IMR-90 (cell line): ENCODE results near the gene PCP2. TPM values are rescaled to one million over a fixed set of nuclear protein-coding genes. Genes with fewer than 3 reads are reported as not detected.

Experiments
- ATAC-seq: fragments of 200-7000 bp; cut with Tn5 transposase; 2 replicates; pipeline ENCODE4 v1.9.1; 2020; ENCODE audit warnings: low read depth, mild to moderate bottlenecking, moderate library complexity
- BruUV-seq: library from RNA; stranded (reverse); fragments of 400-500 nt; replicated peaks from 2 replicates; lab custom pipeline; 2021; lab: Mats Ljungman, UMichigan
- CTCF ChIA-PET: fragments of 300-600 bp; formaldehyde crosslinking; extraction: SDS; loops from one replicate; lab custom pipeline; 2021; ENCODE audit warnings: antibody characterized with exemption; lab: Yijun Ruan, JAX
- POLR2A ChIA-PET: fragments of 300-600 bp; sonication (Branson Sonifier 250); formaldehyde crosslinking; loops from one replicate; lab custom pipeline; 2022; ENCODE audit warnings: antibody characterized with exemption; ENCODE audit not compliant: unreplicated experiment; lab: Charles Lee
- DNase-seq: peaks from one replicate; pipeline ENCODE4 v3.0.0; 2013
- H2AFZ ChIP-seq: replicated peaks from 2 replicates; pipeline ENCODE3; 2013; ENCODE audit warnings: low read length, mild to moderate bottlenecking; ENCODE audit not compliant: poor library complexity
- H2AK5ac ChIP-seq: 2 replicates; pipeline ENCODE4 v1.6.1; 2013; ENCODE audit warnings: low read depth, low read length, inconsistent platforms
- H2AK9ac ChIP-seq: replicated peaks from 2 replicates; pipeline ENCODE3; 2013; ENCODE audit warnings: mild to moderate bottlenecking, low read depth, low read length, moderate library complexity; ENCODE audit not compliant: poor library complexity
- H2BK120ac ChIP-seq: 2 replicates; pipeline ENCODE4 v1.6.1; 2013; ENCODE audit warnings: low read depth, low read length, inconsistent platforms
- H2BK15ac ChIP-seq: 3 replicates; pipeline ENCODE4 v1.6.1; 2013; ENCODE audit warnings: low read depth, low read length, inconsistent platforms
- H2BK20ac ChIP-seq: 2 replicates; pipeline ENCODE4 v1.6.1; 2013; ENCODE audit warnings: low read depth, mild to moderate bottlenecking, inconsistent platforms, low read length, moderate library complexity
- H2BK5ac ChIP-seq: 2 replicates; pipeline ENCODE4 v1.6.1; 2013; ENCODE audit warnings: mild to moderate bottlenecking, low read depth, low read length, inconsistent platforms; ENCODE audit not compliant: poor library complexity, severe bottlenecking
- H3K14ac ChIP-seq: replicated peaks from 2 replicates; pipeline ENCODE4 v1.6.1; 2013; ENCODE audit warnings: low read depth, low read length, inconsistent platforms
- H3K18ac ChIP-seq: 2 replicates; pipeline ENCODE4 v1.6.1; 2013; ENCODE audit warnings: low read depth, low read length, control low read depth
- H3K23ac ChIP-seq: 2 replicates; pipeline ENCODE4 v1.6.1; 2013; ENCODE audit warnings: low read depth, low read length, inconsistent platforms
- H3K27ac ChIP-seq: 2 replicates; pipeline ENCODE4 v1.5.1; 2013; ENCODE audit warnings: mild to moderate bottlenecking, control low read depth, low read length; ENCODE audit not compliant: insufficient read depth
- H3K27me3 ChIP-seq: 2 replicates; pipeline ENCODE4 v1.6.1; 2013; ENCODE audit warnings: low read length; ENCODE audit not compliant: control insufficient read depth, insufficient read depth
- H3K36me3 ChIP-seq: 2 replicates; pipeline ENCODE4 v1.6.1; 2013; ENCODE audit warnings: low read length, mixed read lengths; ENCODE audit not compliant: control insufficient read depth, insufficient read depth
- H3K4ac ChIP-seq: 2 replicates; pipeline ENCODE4 v1.6.1; 2013; ENCODE audit warnings: low read depth, low read length, inconsistent platforms
- H3K4me1 ChIP-seq: 2 replicates; pipeline ENCODE4 v1.6.1; 2013; ENCODE audit warnings: low read length, mixed read lengths; ENCODE audit not compliant: control insufficient read depth, insufficient read depth
- H3K4me2 ChIP-seq: 2 replicates; pipeline ENCODE4 v1.6.1; 2013; ENCODE audit warnings: low read depth, mild to moderate bottlenecking, control low read depth, low read length, moderate library complexity
- H3K4me3 ChIP-seq: 2 replicates; pipeline ENCODE4 v1.5.1; 2013; ENCODE audit warnings: low read depth, mild to moderate bottlenecking, control low read depth, low read length, moderate library complexity; ENCODE audit not compliant: insufficient read depth
- H3K56ac ChIP-seq: 2 replicates; pipeline ENCODE4 v1.6.1; 2013; ENCODE audit warnings: low read length, inconsistent platforms; ENCODE audit not compliant: insufficient read depth; ENCODE audit errors: extremely low read depth
- H3K79me1 ChIP-seq, 2 experiments: 2 replicates each; pipeline ENCODE4 v1.6.1; 2013; ENCODE audit warnings: low read length in 2 of 2, inconsistent platforms in 1 of 2, low read depth in 1 of 2
- H3K9ac ChIP-seq: 2 replicates; pipeline ENCODE4 v1.6.1; 2013; ENCODE audit warnings: low read depth, low read length, control low read depth
- H3K9me1 ChIP-seq: 2 replicates; pipeline ENCODE4 v1.6.1; 2013; ENCODE audit warnings: low read length, inconsistent platforms; ENCODE audit not compliant: insufficient read depth
- H3K9me3 ChIP-seq: 2 replicates; pipeline ENCODE4 v1.6.1; 2013; ENCODE audit warnings: low read length; ENCODE audit not compliant: control insufficient read depth, insufficient read depth
- H4K20me1 ChIP-seq: 2 replicates; pipeline ENCODE4 v1.6.1; 2013; ENCODE audit warnings: low read length, inconsistent platforms; ENCODE audit not compliant: insufficient read depth
- H4K5ac ChIP-seq: 2 replicates; pipeline ENCODE4 v1.6.1; 2013; ENCODE audit warnings: mild to moderate bottlenecking, low read depth, low read length, control low read depth
- H4K8ac ChIP-seq, 2 experiments: 2 replicates each; pipeline ENCODE4 v1.6.1; 2013; ENCODE audit warnings: low read depth in 2 of 2, low read length in 2 of 2, control low read depth in 1 of 2, inconsistent platforms in 1 of 2
- H4K91ac ChIP-seq: 2 replicates; pipeline ENCODE4 v1.6.1; 2013; ENCODE audit warnings: low read depth, low read length, inconsistent platforms; ENCODE audit not compliant: insufficient read depth
- CEBPB ChIP-seq: IDR thresholded peaks from 2 replicates; pipeline ENCODE4 v1.6.1; 2012; ENCODE audit warnings: low read depth, low read length, improper control_type of control experiment
- FOS ChIP-seq: fragments of 150-350 bp; IDR thresholded peaks from 2 replicates; pipeline ENCODE4 v1.6.1; 2016; ENCODE audit warnings: low read depth, low read length
- WGBS, 2 experiments: methylation state at CpG; one replicate each; pipeline versions ENCODE4 v1.1.5 to v1.1.7; 2013; ENCODE audit warnings: missing lambda C conversion rate in 2 of 2; ENCODE audit not compliant: insufficient read length in 1 of 2; ENCODE audit errors: extremely low coverage in 2 of 2; 5-methylcytosine and 5-hydroxymethylcytosine counted together
- dilution Hi-C: fragments of 300-500 bp; cut with HindIII; formaldehyde crosslinking; loops from one replicate; pipeline ENCODE4 v1.14.3; 2018; ENCODE audit warnings: low sequenced_read_pairs; ENCODE audit not compliant: unreplicated experiment
- in situ Hi-C: fragments of 300-500 bp; cut with MboI; formaldehyde crosslinking; loops from 3 replicates; pipeline ENCODE4 v1.14.3; 2019; ENCODE audit warnings: low sequenced_read_pairs, inconsistent platforms, mixed read lengths
- intact Hi-C: fragments of 100-400 bp; cut with micrococcal nuclease; formaldehyde crosslinking; loops from 2 replicates; pipeline ENCODE4 v1.10.0; 2022
- polyA plus RNA-seq, 3 experiments: library from polyadenylated mRNA; depleted of rRNA; stranded (reverse); fragments of >200 nt; gene quantifications; 2 replicates each; pipeline ENCODE4 v1.2.3, GENCODE V29; 2012; ENCODE audit warnings: low replicate concordance in 1 of 3
- total RNA-seq: library from RNA; depleted of rRNA; stranded (reverse); fragments of >200 nt; gene quantifications from 2 replicates; pipeline ENCODE4 v1.2.3, GENCODE V29; 2012
- TF ChIP-seq, protein P1 (sequence below): fragments of 150-350 bp; IDR thresholded peaks from 2 replicates; pipeline ENCODE4 v1.6.1; 2017; ENCODE audit warnings: mild to moderate bottlenecking, antibody characterized with exemption, low read length, low read depth

The PCP2 gene
- total and polyA plus RNA-seq, 2 of the 4 experiments (the other 2 are of a cell fraction): not detected

DNA sequence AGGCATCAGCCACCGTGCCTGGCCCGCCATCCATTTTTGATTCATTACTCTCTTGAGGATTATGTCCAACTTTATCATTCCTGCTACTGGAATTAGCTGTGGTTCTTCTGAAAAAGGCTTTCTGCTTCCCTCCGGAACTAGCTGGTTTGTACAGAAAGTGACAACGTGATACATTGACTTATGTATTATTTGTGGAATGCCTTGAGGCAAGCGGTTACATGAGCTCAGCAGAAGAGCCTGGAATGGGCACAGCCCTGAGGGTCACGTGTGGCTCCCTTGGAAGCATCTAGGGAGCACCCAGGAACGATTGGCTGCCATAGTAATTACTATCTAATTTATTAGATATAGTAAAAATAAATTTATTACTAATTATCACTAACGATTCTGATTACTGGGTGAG, 20.9 kb upstream of the PCP2 start:
- dilution Hi-C loops: no loop called here
- H4K91ac ChIP-seq: no peak overlapping the region
- H3K9ac ChIP-seq: no peak overlapping the region
- H3K27ac ChIP-seq: no peak overlapping the region
- no peak overlapping the region for H3K4me2 ChIP-seq
- H3K4me1 ChIP-seq: no peaks in the 10 kb centered on the region
- no peak overlapping the region for H3K23ac ChIP-seq
- TF ChIP-seq FOS: no peak
- no peak for TF ChIP-seq CEBPB
- TF ChIP-seq, protein P1, sequence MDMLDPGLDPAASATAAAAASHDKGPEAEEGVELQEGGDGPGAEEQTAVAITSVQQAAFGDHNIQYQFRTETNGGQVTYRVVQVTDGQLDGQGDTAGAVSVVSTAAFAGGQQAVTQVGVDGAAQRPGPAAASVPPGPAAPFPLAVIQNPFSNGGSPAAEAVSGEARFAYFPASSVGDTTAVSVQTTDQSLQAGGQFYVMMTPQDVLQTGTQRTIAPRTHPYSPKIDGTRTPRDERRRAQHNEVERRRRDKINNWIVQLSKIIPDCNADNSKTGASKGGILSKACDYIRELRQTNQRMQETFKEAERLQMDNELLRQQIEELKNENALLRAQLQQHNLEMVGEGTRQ: peak; percentile 60; the same call in 1 of the 2 replicates
- intact Hi-C loops: no loop called here
- ChIA-PET POLR2A (no interaction called here), CTCF (interaction anchor here (0.9 kb wide), 1 partner anchor 26 kb away, joined by 4 read pairs; the partner anchor contains the start of gene TRAPPC5)
- peaks cover 9% of the 10 kb centered on the region; the same call in 1 of the 2 replicates for H3K27me3 ChIP-seq
- no TSS peak for BruUV-seq
- no peak overlapping the region for H4K5ac ChIP-seq
- DNase-seq (peak; percentile 5), ATAC-seq (no peak)
- H2AK9ac ChIP-seq: no peak overlapping the region
- H3K9me1 ChIP-seq: no peaks in the 10 kb centered on the region
- H2BK5ac ChIP-seq: no peak overlapping the region
- no peak overlapping the region for H4K8ac ChIP-seq
- no peak overlapping the region for H3K4me3 ChIP-seq
- H3K4ac ChIP-seq: no peak overlapping the region
- no CpG with 5 or more reads among the region's 8 CpGs for WGBS, 2 experiments
- H3K18ac ChIP-seq: no peak overlapping the region
- H3K36me3 ChIP-seq: no peaks in the 10 kb centered on the region
- in situ Hi-C loops: no loop called here
- no peaks in the 10 kb centered on the region for H4K20me1 ChIP-seq
- no peak overlapping the region for H2AK5ac ChIP-seq
- H3K9me3 ChIP-seq: no peaks in the 10 kb centered on the region
- H3K14ac ChIP-seq: no peak overlapping the region
- H3K79me1 ChIP-seq: no peaks in the 10 kb centered on the region
- H2BK120ac ChIP-seq: no peak overlapping the region
- no peak overlapping the region for H2AFZ ChIP-seq
- no peak overlapping the region for H2BK15ac ChIP-seq
- H2BK20ac ChIP-seq: no peak overlapping the region
- H3K56ac ChIP-seq: no peak overlapping the region
